K562 (cell line): ENCODE measurements around the gene BTBD1. TPM values are rescaled to one million over a fixed set of nuclear protein-coding genes. Genes with fewer than 3 reads are reported as not detected.
A peak's percentile ranks its signal among the peaks of the same experiment; 100 is the strongest.

Experiments used
- ATAC-seq: fragments of 200-7000 bp; cut with Tn5 transposase; 3 replicates; pipeline ENCODE4 v1.9.1; 2020; ENCODE audit warnings: moderate library complexity
- BruUV-seq: library from RNA; stranded (reverse); fragments of 400-500 nt; replicated peaks from 2 replicates; lab custom pipeline; 2021; lab: Mats Ljungman, UMichigan
- CTCF ChIA-PET: fragments of 300-600 bp; formaldehyde crosslinking; extraction: SDS; loops from one replicate; lab custom pipeline; 2021; ENCODE audit warnings: low intra/inter-chr PET ratio; lab: Yijun Ruan, JAX
- POLR2A ChIA-PET: fragments of 300-600, 350-650 bp; sonication (Branson Sonifier 250); formaldehyde crosslinking; extraction: SDS; loops from one replicate; lab custom pipeline; 2021; ENCODE audit warnings: antibody characterized with exemption, inconsistent platforms; lab: Yijun Ruan, JAX
- DNase-seq, 4 experiments: peaks; one replicate each; pipeline versions ENCODE4 v3.0.0 to v3.0.0-alpha.2; 2011 to 2018; ENCODE audit warnings: low spot score in 3 of 4, mixed read lengths in 3 of 4; ENCODE audit errors: extremely low read depth in 1 of 4
- FAIRE-seq: peaks from 2 replicates; lab custom pipeline; 2011; peaks lifted over from hg19 to GRCh38; lab: Jason Lieb, UNC
- H2AFZ ChIP-seq: 2 replicates; pipeline ENCODE4 v1.6.0; 2011; ENCODE audit warnings: low read depth, low read length, control low read depth, inconsistent platforms
- H3K27ac ChIP-seq: fragments of 200-600 bp; 3 replicates; pipeline ENCODE4 v1.8.0; 2011; ENCODE audit warnings: low read depth, mild to moderate bottlenecking, control low read depth, inconsistent platforms, low read length, moderate library complexity, mixed read lengths; ENCODE audit errors: extremely low read depth
- H3K27me3 ChIP-seq, 2 experiments: fragments of 300-600 bp in 1 of 2; 2 replicates in 1 of 2; 3 replicates in 1 of 2; pipeline versions ENCODE4 v1.6.0 to v1.8.0; 2011; ENCODE audit warnings: inconsistent platforms in 2 of 2, low read length in 2 of 2, mild to moderate bottlenecking in 1 of 2, mixed read lengths in 1 of 2, moderate library complexity in 1 of 2; ENCODE audit not compliant: control insufficient read depth in 2 of 2, insufficient read depth in 2 of 2
- H3K36me3 ChIP-seq: fragments of 300-600 bp; 3 replicates; pipeline ENCODE4 v1.8.0; 2011; ENCODE audit warnings: mild to moderate bottlenecking, low read length, inconsistent platforms; ENCODE audit not compliant: control insufficient read depth, insufficient read depth
- H3K4me1 ChIP-seq, 2 experiments: fragments of 200-600 bp in 1 of 2; replicated peaks in 1 of 2; 2 replicates in 1 of 2; 3 replicates in 1 of 2; pipeline versions ENCODE4 v1.5.1 to v1.8.0; 2011; ENCODE audit warnings: inconsistent platforms in 2 of 2, low read length in 2 of 2, mild to moderate bottlenecking in 1 of 2, mixed read lengths in 1 of 2, moderate library complexity in 1 of 2; ENCODE audit not compliant: control insufficient read depth in 2 of 2, insufficient read depth in 2 of 2
- H3K4me2 ChIP-seq: 2 replicates; pipeline ENCODE4 v1.6.1; 2011; ENCODE audit warnings: low read length, control low read depth, inconsistent platforms, mixed read lengths; ENCODE audit not compliant: insufficient read depth
- H3K4me3 ChIP-seq: fragments of 200-600 bp; sonication (generic), shearing (Covaris generic); 2 replicates; pipeline ENCODE4 v1.5.1; 2016; ENCODE audit warnings: control low read depth, inconsistent platforms
- H3K79me2 ChIP-seq: fragments of 200-600 bp; 3 replicates; pipeline ENCODE4 v1.8.0; 2011; ENCODE audit warnings: low read length, inconsistent platforms; ENCODE audit not compliant: control insufficient read depth, insufficient read depth
- H3K9ac ChIP-seq, 2 experiments: 2 replicates each; pipeline versions ENCODE4 v1.6.0 to v1.6.1; 2011; ENCODE audit warnings: low read depth in 2 of 2, low read length in 2 of 2, control low read depth in 1 of 2, inconsistent platforms in 1 of 2, mild to moderate bottlenecking in 1 of 2, mixed read lengths in 1 of 2; ENCODE audit not compliant: insufficient read depth in 1 of 2
- H3K9me1 ChIP-seq: one replicate; pipeline ENCODE4 v1.6.0; 2011; ENCODE audit warnings: inconsistent platforms, mild to moderate bottlenecking, low read length, moderate library complexity; ENCODE audit not compliant: control insufficient read depth, insufficient read depth
- H3K9me3 ChIP-seq: replicated peaks from 2 replicates; pipeline ENCODE4 v1.5.1; 2011; ENCODE audit warnings: low read depth, low read length, inconsistent platforms; ENCODE audit not compliant: control insufficient read depth, insufficient read depth
- H4K20me1 ChIP-seq: replicated peaks from 2 replicates; pipeline ENCODE4 v1.6.1; 2011; ENCODE audit warnings: low read length, inconsistent platforms, mixed read lengths; ENCODE audit not compliant: control insufficient read depth, insufficient read depth
- AFF1 ChIP-seq, 2 experiments: fragments of 450-650 bp; IDR thresholded peaks; 2 replicates each; pipeline ENCODE4 v1.6.1; 2018; ENCODE audit warnings: mild to moderate bottlenecking in 2 of 2, low read depth in 1 of 2; ENCODE audit not compliant: partially characterized antibody in 2 of 2
- ATF7 ChIP-seq: fragments of 450-650 bp; IDR thresholded peaks from 2 replicates; pipeline ENCODE4 v1.7.1; 2014; ENCODE audit warnings: mild to moderate bottlenecking, moderate library complexity
- CXXC5 ChIP-seq: fragments of 250-450 bp; sonication (Bioruptor Pico); IDR thresholded peaks from 2 replicates; pipeline ENCODE4 v1.8.0; 2022; ENCODE audit warnings: inconsistent platforms, mild to moderate bottlenecking, moderate library complexity
- ELK1 ChIP-seq: sonication (generic); formaldehyde crosslinking; IDR thresholded peaks from 2 replicates; pipeline ENCODE4 v1.8.1; 2022; ENCODE audit warnings: missing genetic modification reagents
- ERF ChIP-seq: fragments of 450-650 bp; formaldehyde crosslinking; IDR thresholded peaks from 2 replicates; pipeline ENCODE4 v1.4.0; 2020; ENCODE audit warnings: mild to moderate bottlenecking, mixed read lengths
- NR3C1 ChIP-seq: sonication (generic); formaldehyde crosslinking; IDR thresholded peaks from 2 replicates; pipeline ENCODE4 v1.8.1; 2022; ENCODE audit warnings: missing genetic modification reagents
- RAD21 ChIP-seq, 2 experiments: fragments of 250-450 bp in 1 of 2; fragments of 450-650 bp in 1 of 2; sonication (Bioruptor Pico) in 1 of 2; formaldehyde crosslinking in 1 of 2; IDR thresholded peaks in 1 of 2; conservative IDR thresholded peaks in 1 of 2; 2 replicates each; pipeline versions ENCODE4 v1.4.0 to v1.8.0; 2020 to 2022; ENCODE audit warnings: mild to moderate bottlenecking in 2 of 2, moderate library complexity in 1 of 2
- ZBTB49 ChIP-seq: sonication (generic); formaldehyde crosslinking; IDR thresholded peaks from 2 replicates; pipeline ENCODE4 v1.8.0; 2022; ENCODE audit warnings: missing genetic modification reagents, mild to moderate bottlenecking, borderline replicate concordance
- ZNF124 ChIP-seq: sonication (generic); formaldehyde crosslinking; IDR thresholded peaks from 2 replicates; pipeline ENCODE4 v1.8.1; 2022; ENCODE audit warnings: missing genetic modification reagents
- ZNF134 ChIP-seq: fragments of 250-450 bp; sonication (Bioruptor Pico); conservative IDR thresholded peaks from 2 replicates; pipeline ENCODE4 v1.4.0; 2020
- ZNF780A ChIP-seq: fragments of 250-450 bp; sonication (Bioruptor Pico); IDR thresholded peaks from 2 replicates; pipeline ENCODE4 v1.5.0; 2021; ENCODE audit warnings: mild to moderate bottlenecking
- WGBS: fragments of 100-300 bp; shearing (Covaris generic); methylation state at CpG from one replicate; pipeline ENCODE4 v1.1.6; 2016; ENCODE audit warnings: low coverage, mixed read lengths; ENCODE audit not compliant: insufficient coverage; ENCODE audit errors: missing lambda C conversion rate; 5-methylcytosine and 5-hydroxymethylcytosine counted together
- in situ Hi-C: fragments of 300-500 bp; cut with MboI; formaldehyde crosslinking; loops from 4 replicates; pipeline ENCODE4 v1.15.0; 2018; ENCODE audit warnings: inconsistent platforms, mixed read lengths
- intact Hi-C: fragments of 100-400 bp; cut with micrococcal nuclease; formaldehyde crosslinking; loops from 2 replicates; pipeline ENCODE4 v1.14.2; 2022
- polyA plus RNA-seq, 8 experiments: library from polyadenylated mRNA; depleted of rRNA in 4 of 8; stranded (reverse) in 5 of 8; unstranded in 3 of 8; fragments of >200 nt; fragmentation: Nextera tagmentation in 2 of 8; fragmentation: Illumina TruSeq in 1 of 8; extraction: Ambion mirVana in 2 of 8; extraction: Trizol in 1 of 8; gene quantifications; 2 replicates each; pipeline versions ENCODE4 v1.2.1 to v1.2.3, GENCODE V29; 2011 to 2014; ENCODE audit warnings: inconsistent platforms in 1 of 8, missing spikeins in 1 of 8
- total RNA-seq, 7 experiments: library from RNA; depleted of rRNA in 6 of 7; stranded (reverse); fragments of >200 nt in 6 of 7; fragmentation: Illumina TruSeq in 2 of 7; extraction: Trizol in 2 of 7; gene quantifications; 2 replicates each; pipeline versions ENCODE4 v1.2.1 to v1.2.3, GENCODE V29; 2011 to 2021; ENCODE audit warnings: low replicate concordance in 1 of 7

Gene BTBD1
- total and polyA plus RNA-seq, 9 of the 15 experiments (the other 6 are each of a cell fraction or from before 2014, with no cell fraction given) = 19.4 to 106 (median 90.4) TPM

- H3K9me1 ChIP-seq = no peaks in the 10 kb centered on the region
- H3K4me1 ChIP-seq = peaks cover 14 to 18% of the 10 kb centered on the region in 2 experiments; a peak in 4 of 5 replicates
- H4K20me1 ChIP-seq = no peaks in the 10 kb centered on the region
- no peaks in the 10 kb centered on the region for H3K9me3 ChIP-seq
- POLR2A ChIA-PET = interaction anchor here (0.7 to 2.3 kb wide), 3 partner anchors 16 to 31 kb away, joined by 4 to 7 read pairs (median 4); no protein-coding TSS in a partner anchor
- no peaks in the 10 kb centered on the region for H3K36me3 ChIP-seq
- H3K79me2 ChIP-seq = no peaks in the 10 kb centered on the region
- no peaks in the 10 kb centered on the region; a peak in 1 of 5 replicates for H3K27me3 ChIP-seq
- DNase-seq (peak in 1 of 4 experiments; percentile 26), ATAC-seq (no peak), FAIRE-seq (no peak)
- WGBS = 24% methylated on average over 8 of the region's 8 CpGs
- CTCF ChIA-PET = no interaction called here
- intact Hi-C loops = no loop called here
- H2AFZ ChIP-seq = no peak overlapping the region
- BruUV-seq = no TSS peak
- no peak overlapping the region for H3K9ac ChIP-seq
- no peak overlapping the region for H3K27ac ChIP-seq
- in situ Hi-C loops = no loop called here
- H3K4me3 ChIP-seq = no peak overlapping the region
- H3K4me2 ChIP-seq = no peak overlapping the region
- TF ChIP-seq ERF (CRISPR knock-in tag) (no peak), NR3C1 (no peak), ZNF124 (CRISPR knock-in tag) (no peak), ATF7 (no peak), AFF1 (IDR thresholded peaks at IDR 0.05; ENCODE audit: low read depth in 1 of 2, partially characterized antibody in 2 of 2) (no peak), RAD21 (CRISPR knock-in tag; conservative IDR thresholded peaks at IDR 0.05 in 1 of 2, IDR thresholded peaks at IDR 0.05 in 1 of 2) (peak; percentile 26 to 30; a peak in 2 of 4 replicates), ZNF134 (CRISPR knock-in tag) (no peak), ZBTB49 (CRISPR knock-in tag) (no peak), CXXC5 (CRISPR knock-in tag) (no peak), ZNF780A (no peak), ELK1 (CRISPR knock-in tag) (no peak)
Measured at GRCh38 chr15:83112233-83112955, 45.3 kb upstream of the BTBD1 start.
